Stimulated activated CD4-positive, alpha-beta T cell treated with anti-CD3 and anti-CD28 coated beads, Interleukin-12 subunit alpha, Interleukin-12 subunit beta, amount 100 ng/mL, for 48 hours (primary cell): Measurements from ENCODE around the gene PISD.
"Not testable (repeated sequence)": the region's sequence is repeated elsewhere in the genome, so short reads cannot be mapped to it uniquely, and the experiment has no call there.

ENCODE experiments used
- DNase-seq, 3 donors: peaks; one replicate each; pipeline ENCODE4 v3.0.0-alpha.2; 2020; ENCODE audit warnings: low read depth in 2 of 3, low spot score in 1 of 3

The PISD gene

GRCh38 chr22:31610611-31611010, 51.4 kb downstream of the PISD start:
- DNase-seq: no peak

- DNase-seq: no peak
Observed at GRCh38 chr22:31609716-31610115, 52.3 kb downstream of the PISD start.

GRCh38 chr22:31607696-31608095, 54.3 kb downstream of the PISD start:
- DNase-seq: no peak

- DNase-seq: no peak
Observed at GRCh38 chr22:31605851-31606585, 56.0 kb downstream of the PISD start.

- DNase-seq: no peak
Observed at GRCh38 chr22:31604746-31605705, 57.0 kb downstream of the PISD start.

GRCh38 chr22:31604137-31604705, 57.8 kb downstream of the PISD start:
- DNase-seq: no peak

GRCh38 chr22:31603574-31603973, 58.4 kb downstream of the PISD start:
- no peak for DNase-seq

- no peak for DNase-seq
Observed at GRCh38 chr22:31603081-31603525, 58.9 kb downstream of the PISD start.

GRCh38 chr22:31602259-31602952, 59.6 kb downstream of the PISD start:
- DNase-seq: no peak

- DNase-seq: no peak
Observed at GRCh38 chr22:31595271-31595670, 66.7 kb downstream of the PISD start.

- not testable (repeated sequence) for DNase-seq
Observed at GRCh38 chr22:31590161-31590560, 71.9 kb downstream of the PISD start.

GRCh38 chr22:31588970-31589675, 72.9 kb downstream of the PISD start:
- no peak for DNase-seq

- DNase-seq: no peak
Observed at GRCh38 chr22:31586137-31586920, 75.7 kb downstream of the PISD start.

- peak in 2 of 3 donors; percentile 4 to 5 for DNase-seq
Observed at GRCh38 chr22:31585161-31585859, 76.7 kb downstream of the PISD start.

GRCh38 chr22:31584804-31585160, 77.2 kb downstream of the PISD start:
- no peak for DNase-seq

GRCh38 chr22:31583861-31584485, 78.0 kb downstream of the PISD start:
- DNase-seq: no peak

GRCh38 chr22:31579835-31580242, 82.2 kb downstream of the PISD start:
- no peak for DNase-seq

GRCh38 chr22:31578171-31578570, 83.8 kb downstream of the PISD start:
- no peak for DNase-seq

GRCh38 chr22:31577711-31578110, 84.3 kb downstream of the PISD start:
- no peak for DNase-seq
